GM12891 (cell line): ENCODE results near the gene RBP3.

Source experiments
- PAX5 ChIP-seq: IDR thresholded peaks from 2 replicates; pipeline ENCODE4 v1.6.1; 2011; ENCODE audit warnings: low read length, moderate library complexity, mild to moderate bottlenecking; ENCODE audit not compliant: insufficient read depth, severe bottlenecking
- POLR2A ChIP-seq: IDR thresholded peaks from 2 replicates; pipeline ENCODE4 v1.6.1; 2011; ENCODE audit warnings: low read depth, low read length, control low read depth
- POLR2AphosphoS5 ChIP-seq: IDR thresholded peaks from 2 replicates; pipeline ENCODE4 v1.6.1; 2011; ENCODE audit warnings: low read depth, low read length, control low read depth
- TAF1 ChIP-seq: IDR thresholded peaks from 2 replicates; pipeline ENCODE4 v1.6.1; 2011; ENCODE audit warnings: low read depth, low read length, control low read depth

GRCh38 chr10:47326927-47327330 is 21.2 kb upstream of the RBP3 start:
- TF ChIP-seq POLR2A (no peak), POLR2AphosphoS5 (no peak), PAX5 (no peak), TAF1 (no peak)
